NCI-H1417 treated with DMSO at 0.1 percent for 48 hours (cell line): ENCODE results near the gene LGR4.
"Not testable (repeated sequence)": the region's sequence is repeated elsewhere in the genome, so short reads cannot be mapped to it uniquely, and the experiment has no call there.

Experiments
- DNase-seq: peaks from one replicate; lab custom pipeline; 2025; lab: John Stamatoyannopoulos, UW

The LGR4 gene

GRCh38 chr11:27458182-27458581 is 14.4 kb downstream of the LGR4 start:
- DNase-seq, result no peak

GRCh38 chr11:27456795-27457329 is 15.7 kb downstream of the LGR4 start:
- DNase-seq, result no peak

- DNase-seq, result no peak
Observed at GRCh38 chr11:27456140-27456794, 16.3 kb downstream of the LGR4 start.

- DNase-seq, result no peak
Observed at GRCh38 chr11:27455667-27456066, 16.9 kb downstream of the LGR4 start.

- no peak for DNase-seq
Observed at GRCh38 chr11:27453701-27454100, 18.9 kb downstream of the LGR4 start.

GRCh38 chr11:27452147-27452546 is 20.4 kb downstream of the LGR4 start:
- no peak for DNase-seq

GRCh38 chr11:27451244-27451965 is 21.2 kb downstream of the LGR4 start:
- no peak for DNase-seq

- not testable (repeated sequence) for DNase-seq
Observed at GRCh38 chr11:27448184-27448540, 24.4 kb downstream of the LGR4 start.

GRCh38 chr11:27447288-27448183 is 25.1 kb downstream of the LGR4 start:
- no peak for DNase-seq

- DNase-seq, result no peak
Observed at GRCh38 chr11:27445625-27446024, 27.0 kb downstream of the LGR4 start.

- DNase-seq, result peak; percentile 80
Observed at GRCh38 chr11:27444801-27445215, 27.8 kb downstream of the LGR4 start.

GRCh38 chr11:27443746-27444507 is 28.7 kb downstream of the LGR4 start:
- DNase-seq, result peak; percentile 90

GRCh38 chr11:27443227-27443626 is 29.4 kb downstream of the LGR4 start:
- DNase-seq, result no peak

- no peak for DNase-seq
Observed at GRCh38 chr11:27440090-27440489, 32.5 kb downstream of the LGR4 start.

- no peak for DNase-seq
Observed at GRCh38 chr11:27438595-27438981, 34.0 kb downstream of the LGR4 start.

- DNase-seq, result no peak
Observed at GRCh38 chr11:27437829-27438594, 34.6 kb downstream of the LGR4 start.

- DNase-seq, result no peak
Observed at GRCh38 chr11:27436916-27437315, 35.7 kb downstream of the LGR4 start.

GRCh38 chr11:27433742-27434141 is 38.8 kb downstream of the LGR4 start:
- DNase-seq, result no peak

- DNase-seq, result no peak
Observed at GRCh38 chr11:27431808-27432207, 40.8 kb downstream of the LGR4 start.

GRCh38 chr11:27429761-27430393 is 42.7 kb downstream of the LGR4 start:
- no peak for DNase-seq
